ENCODE measurements around the gene ANKRD12. TPM values are rescaled to one million over a fixed set of nuclear protein-coding genes. Genes with fewer than 3 reads are reported as not detected.

ANKRD12 gene
- total RNA-seq, 4 donors from 2014 or later: 84.7 to 137 (median 122) TPM

Small RNA genes within 50 kb of the gene (small RNA-seq; reads per million reads assigned to genes)
- 0 reads per million in 4 donors for gene RF00019

Other genes with a start within 250 kb of the ANKRD12 start
- 100 to 1,000 TPM; 136 to 230 (median 176) TPM for gene NDUFV2, start 34.1 kb upstream of the ANKRD12 start, total RNA-seq
- 100 to 1,000 TPM; 112 to 173 (median 118) TPM for gene TWSG1, start 198.0 kb downstream of the ANKRD12 start, total RNA-seq